IPS-11a (cell line): ENCODE data around the gene MMP21.

Source experiments
- H3K4me3 ChIP-seq: one replicate; pipeline ENCODE4 v1.5.1; 2013; ENCODE audit warnings: low read depth, low read length, control low read depth

MMP21 gene

DNA sequence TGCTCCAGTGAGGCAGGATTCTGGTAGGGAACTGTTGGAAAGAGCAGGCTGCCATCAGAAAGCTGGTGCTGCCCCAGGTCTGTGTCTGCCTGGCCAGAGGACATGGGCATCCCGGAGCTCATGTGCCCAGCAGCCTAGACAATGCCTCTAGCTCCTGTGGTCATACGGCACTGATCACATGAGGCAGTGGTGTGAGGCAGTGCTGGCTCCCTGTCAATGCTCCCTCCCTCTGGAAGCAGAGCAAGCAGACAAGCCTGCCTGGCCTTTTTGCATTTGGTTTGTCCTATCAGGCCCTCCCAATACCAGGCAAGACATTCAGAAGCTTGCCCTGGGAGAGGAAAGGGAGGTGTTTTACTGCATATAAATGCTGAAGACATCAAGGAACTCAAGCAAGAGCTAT, 19.5 kb upstream of the MMP21 start:
- no peak overlapping the region for H3K4me3 ChIP-seq

DNA sequence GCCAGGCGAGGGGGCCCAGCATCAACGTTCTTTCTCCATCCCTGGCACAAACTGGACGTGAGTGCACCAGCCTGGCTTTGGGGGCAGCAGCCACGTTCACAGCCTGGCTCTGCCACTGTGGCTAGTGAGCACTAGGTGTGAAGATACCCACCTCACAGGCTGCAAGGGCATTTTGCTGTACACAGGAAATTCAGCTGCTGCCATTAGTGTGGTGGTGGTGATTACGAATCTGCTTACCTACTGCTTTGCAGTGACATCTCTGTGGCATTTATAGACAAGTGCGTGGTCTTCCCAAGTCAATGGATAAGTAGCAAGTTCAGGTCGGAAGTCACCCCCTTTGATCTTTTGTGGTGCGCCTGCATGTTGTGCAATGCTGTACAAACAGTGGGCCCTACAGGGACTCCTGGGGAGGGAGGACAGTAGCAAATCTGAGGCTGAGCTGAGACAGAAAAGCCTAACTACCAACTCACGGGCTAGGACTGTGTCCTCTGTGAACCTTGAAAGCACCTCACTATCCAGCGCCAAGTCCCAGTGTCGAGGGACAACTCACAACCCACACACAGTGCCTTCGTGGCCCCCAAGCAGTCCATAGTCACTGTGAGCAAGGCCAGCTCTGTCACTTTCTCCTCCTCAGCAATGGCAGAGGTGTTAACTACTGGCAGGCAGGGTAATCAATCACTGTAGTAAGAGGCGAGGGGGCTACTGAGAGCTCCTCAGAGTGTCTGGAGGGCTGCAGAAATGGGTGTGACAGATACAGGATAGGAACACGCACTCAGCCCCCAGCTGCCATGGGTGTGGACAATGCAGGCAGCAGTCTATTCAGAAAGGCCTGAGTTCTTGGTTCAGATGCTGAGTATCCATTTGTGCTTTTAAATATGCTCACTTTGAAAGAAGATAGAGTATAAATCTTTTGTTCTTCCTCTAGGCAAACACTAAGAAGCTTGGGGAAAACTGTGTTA, 17.0 kb upstream of the MMP21 start:
- H3K4me3 ChIP-seq: no peak overlapping the region

DNA sequence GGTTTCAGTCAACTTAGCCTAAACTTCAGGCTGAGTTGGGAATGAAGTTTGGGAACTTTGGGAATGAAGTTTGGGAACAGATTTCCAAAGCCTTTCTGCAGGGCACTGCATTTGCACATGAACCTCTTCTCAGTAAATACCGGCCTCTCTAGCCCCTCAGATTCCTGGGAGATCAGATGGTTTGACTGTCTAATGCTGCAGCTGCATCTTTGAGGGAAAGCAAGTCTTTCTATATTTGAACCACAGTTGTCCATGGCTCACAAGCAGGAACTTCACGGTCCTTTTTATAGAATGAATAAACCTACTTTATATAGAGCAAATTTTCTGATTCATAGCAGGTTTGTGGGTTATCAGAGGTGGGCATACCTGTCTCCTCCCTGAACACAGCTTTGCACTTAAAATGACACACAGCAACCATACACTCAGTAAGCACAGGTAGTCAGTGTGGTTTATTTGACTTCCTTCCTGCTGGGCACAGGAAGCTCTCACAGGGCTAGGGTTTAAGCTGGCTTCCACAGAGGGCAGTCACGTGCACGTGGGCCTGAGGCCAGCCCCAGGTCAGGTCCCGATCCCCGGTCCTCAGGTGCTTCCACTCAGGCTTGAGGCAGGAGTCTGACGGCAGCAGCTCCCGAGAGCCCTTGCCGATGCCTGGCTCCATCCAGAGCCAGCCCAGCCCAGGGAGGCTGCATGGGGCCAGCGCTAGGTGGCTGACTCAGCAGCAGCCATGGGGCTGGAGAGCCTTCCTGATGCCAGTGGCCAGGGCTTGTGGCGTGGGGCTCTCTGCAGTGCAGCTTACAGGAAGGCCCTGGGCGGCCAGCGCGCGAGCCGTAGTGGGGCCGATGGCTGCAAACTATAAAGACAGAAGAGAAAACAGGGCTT, 12.8 kb upstream of the MMP21 start:
- no peak overlapping the region for H3K4me3 ChIP-seq

DNA sequence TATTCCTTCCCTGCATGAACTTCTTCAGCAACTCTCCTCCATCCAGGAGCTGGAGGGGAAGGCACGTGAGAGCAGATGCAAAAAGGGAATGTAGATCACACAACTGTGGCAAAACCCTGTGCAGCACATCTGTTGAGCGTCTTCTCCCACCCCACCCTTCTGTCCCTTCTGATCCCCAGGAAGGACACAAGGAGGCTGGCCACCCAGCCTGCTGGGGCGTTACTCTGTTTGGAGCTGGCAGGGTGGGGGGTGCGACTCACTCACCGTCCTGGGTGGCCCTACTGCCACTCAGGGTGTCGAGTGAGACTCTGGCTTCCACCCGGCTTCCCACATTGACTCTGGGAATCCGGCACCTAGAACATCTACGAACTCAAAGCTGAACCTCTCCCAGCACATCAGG, 10.2 kb upstream of the MMP21 start:
- H3K4me3 ChIP-seq: no peak overlapping the region

DNA sequence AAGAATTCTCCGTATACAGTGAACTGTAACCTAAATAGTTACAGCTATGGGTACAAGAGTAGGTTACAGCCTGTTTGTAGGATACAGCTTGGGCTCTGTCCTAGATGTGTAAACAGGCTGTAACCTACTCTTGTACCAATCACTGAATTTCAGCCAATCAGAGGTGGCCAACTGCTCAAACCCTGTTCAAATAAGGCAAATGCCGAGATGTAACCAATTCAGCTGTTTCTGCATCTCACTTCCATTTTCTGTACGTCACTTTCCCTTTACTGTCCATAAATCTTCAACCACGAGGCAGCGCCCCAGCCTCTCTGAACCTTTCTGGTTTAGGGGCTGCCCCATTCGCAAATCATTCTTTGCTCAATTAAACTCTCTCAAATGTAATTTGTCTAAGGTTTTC, 8.3 kb upstream of the MMP21 start:
- H3K4me3 ChIP-seq: no peak overlapping the region

DNA sequence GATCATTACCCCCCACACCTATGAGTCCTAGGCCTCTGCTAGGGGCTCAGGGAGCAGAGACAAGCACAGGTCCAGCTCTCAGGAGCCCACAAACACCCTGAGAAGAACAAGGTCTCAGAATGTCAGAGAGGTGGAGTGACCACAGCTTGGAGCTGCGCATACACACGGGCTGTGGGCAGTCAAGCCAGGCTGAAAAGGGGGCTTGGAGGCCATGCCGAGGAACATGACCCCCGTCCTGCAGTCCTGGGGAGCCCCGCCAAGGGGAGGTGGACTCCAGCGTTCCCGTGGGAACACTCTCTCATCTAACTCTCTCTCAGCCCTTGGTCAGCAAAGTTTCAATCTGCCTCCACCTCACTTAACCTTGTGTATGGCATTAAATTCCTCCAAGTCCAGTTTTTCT, 7.8 kb upstream of the MMP21 start:
- H3K4me3 ChIP-seq: no peak overlapping the region

DNA sequence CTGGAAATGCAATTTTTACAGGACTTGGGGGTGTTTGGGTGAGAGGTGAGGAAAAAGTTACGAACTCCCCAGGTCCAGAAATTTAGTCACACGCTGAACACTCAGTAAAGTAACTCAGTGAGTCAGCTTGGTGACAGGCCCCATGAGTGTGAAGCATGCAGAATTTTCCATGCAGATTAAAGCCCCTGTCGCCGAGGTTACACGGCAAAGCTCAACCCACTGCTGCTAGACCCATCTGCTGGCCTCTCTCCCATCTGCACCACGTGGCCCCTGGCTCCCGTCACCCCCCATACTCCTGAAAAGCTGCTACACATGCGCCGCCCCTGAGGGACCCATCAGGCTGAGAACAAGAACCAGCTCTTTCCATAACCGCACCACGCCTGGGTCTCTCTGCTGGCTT, 7.0 kb upstream of the MMP21 start:
- H3K4me3 ChIP-seq: no peak overlapping the region

DNA sequence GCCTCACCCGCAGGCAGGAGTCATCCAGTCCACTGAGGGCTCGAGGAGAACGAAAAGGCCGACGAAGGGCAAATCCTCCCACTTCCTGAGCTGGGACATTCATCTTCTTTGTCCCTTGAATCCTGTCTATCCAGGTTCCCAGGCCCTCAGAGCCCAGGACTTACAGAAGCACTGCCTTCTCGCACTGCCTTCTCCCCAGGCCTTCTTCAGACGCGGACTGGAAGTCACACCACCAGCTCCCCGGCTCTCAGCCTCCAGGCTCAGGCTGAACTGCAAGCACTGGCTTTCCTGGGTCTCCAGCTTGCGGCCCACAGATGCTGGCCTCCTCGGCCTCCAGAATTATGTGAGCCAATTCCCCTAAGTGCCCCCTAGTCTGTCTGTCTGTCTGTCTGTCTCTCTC, 6.4 kb upstream of the MMP21 start:
- no peak overlapping the region for H3K4me3 ChIP-seq

DNA sequence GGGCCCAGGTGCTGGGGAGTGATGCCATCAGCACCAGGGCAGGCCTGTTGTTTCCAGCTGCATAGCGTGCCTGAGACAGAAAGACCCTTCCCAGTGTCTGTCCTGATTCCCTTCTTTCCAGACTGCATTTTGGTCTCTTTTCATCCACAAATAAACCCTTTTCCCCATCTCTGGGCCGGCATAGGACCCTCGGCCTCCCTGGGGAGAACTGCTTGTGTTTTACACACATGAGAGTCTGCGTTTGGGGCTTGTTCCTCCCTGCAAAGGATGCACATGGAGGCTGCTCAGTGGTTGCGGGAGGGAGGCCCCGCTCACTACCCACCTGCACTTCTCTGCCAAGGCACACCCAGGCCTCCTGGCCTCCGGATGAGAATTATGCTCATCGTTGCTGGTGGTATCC, 5.8 kb upstream of the MMP21 start:
- H3K4me3 ChIP-seq: no peak overlapping the region

DNA sequence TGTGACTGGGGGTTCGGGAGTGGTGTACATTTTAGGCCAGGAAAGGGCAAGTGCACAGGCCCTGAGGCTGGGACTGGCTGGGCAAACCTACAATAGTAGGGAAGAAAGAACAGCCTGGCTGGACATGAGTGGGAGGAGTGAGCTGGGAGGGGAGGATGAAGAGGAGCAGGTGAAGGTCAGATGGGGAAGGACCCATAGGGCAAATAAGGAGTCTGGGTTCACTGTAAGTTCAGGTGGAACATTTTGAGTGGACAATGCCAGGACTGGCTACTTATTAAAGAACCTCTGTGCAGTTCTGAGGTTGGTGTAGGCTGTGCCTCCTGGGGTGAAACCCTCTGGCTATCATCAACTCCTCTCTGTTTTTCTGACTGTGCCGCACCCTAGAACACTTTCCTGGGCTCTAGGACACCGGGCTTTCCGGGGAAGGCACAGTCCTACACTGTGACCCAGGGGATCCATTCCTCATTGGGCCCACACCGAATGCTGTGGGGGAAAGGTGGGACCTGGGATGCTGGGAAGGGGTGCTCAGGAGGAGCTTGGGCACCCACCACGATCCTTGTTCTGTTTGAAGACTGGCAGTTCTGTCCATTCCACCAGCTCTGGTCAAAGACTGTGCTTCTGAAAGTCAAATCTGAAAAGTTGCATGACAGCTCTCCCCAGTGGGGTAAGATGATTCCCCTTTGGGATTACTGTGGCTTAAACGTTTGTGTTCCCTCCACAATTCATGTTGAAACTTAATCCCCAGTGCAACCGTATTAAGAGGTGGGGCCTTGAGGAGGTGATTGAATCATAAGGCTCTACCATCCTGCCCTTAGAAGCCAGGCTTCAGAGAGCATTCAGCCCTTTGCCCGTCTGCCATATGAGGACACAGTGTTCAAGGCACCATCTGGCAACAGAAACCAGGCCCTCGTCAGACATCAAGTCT, 4.0 kb upstream of the MMP21 start:
- H3K4me3 ChIP-seq: no peak overlapping the region

DNA sequence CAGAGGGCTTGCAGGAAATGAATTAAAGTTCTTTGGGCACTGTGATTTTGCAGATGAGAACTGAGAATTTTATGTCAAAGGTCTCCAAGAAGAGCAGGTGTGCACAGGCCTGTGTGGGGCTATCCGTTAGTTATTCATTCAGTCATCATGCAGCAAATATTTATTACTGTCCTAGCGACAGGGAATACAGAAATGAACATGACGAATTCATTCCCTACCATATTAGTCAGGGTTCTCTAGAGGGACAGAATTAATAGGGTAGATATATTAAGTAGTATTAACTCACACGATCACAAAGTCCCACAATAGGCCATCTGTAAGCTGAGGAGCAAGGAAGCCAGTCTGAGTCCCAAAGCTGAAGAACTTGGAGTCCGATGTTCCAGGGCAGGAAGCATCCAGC, 2.9 kb upstream of the MMP21 start:
- no peak overlapping the region for H3K4me3 ChIP-seq

DNA sequence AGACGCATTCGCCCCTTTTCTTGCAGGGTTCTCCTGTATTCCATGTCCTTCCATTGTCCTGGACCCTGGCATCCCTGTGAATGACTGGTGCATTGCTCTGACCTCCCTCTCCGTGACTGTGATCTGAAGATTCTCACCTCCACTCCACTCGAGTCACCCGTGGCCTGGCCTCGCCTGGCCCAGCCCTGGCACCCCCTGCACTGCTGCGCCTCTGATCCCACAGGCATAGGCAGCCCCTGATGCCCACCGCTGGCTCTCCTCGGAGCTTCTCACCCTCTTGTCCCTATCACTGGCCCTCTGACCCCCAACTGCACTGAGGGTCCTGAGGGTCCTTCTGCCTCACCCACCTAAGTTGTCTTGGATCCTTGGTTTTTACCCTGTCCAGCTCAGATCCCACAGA, 2.2 kb upstream of the MMP21 start:
- H3K4me3 ChIP-seq: no peak overlapping the region

DNA sequence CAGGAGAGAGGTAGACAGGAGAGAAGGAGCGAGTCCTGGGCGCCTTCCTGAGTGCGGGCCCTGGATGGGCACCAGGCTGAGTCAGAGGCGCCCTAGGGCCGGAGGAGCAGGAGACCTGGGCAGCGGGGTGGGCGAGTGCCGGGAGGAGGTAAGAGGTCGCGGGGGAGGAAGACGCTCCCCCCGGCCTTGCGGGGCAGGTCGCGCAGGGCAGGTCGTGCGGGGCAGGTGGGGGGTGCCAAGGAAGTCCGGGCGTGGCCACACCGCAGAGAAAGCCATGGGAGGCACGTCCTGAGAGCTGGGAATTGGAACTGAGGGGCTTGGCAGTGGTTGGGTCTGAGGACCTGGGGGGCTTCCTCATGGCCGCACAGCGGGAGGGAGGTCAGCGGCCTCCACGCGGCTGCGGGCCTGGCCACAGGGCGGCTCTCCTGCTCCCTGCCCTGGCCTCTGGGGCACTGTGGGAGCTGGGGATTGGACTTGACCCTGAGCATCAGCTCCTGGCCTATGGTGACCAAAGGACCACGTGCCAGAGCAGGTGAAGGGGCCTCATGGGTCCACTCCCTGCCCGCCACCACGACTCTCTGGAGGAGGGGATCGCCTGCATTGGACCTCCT, 935 bp downstream of the MMP21 start:
- H3K4me3 ChIP-seq: no peak overlapping the region

DNA sequence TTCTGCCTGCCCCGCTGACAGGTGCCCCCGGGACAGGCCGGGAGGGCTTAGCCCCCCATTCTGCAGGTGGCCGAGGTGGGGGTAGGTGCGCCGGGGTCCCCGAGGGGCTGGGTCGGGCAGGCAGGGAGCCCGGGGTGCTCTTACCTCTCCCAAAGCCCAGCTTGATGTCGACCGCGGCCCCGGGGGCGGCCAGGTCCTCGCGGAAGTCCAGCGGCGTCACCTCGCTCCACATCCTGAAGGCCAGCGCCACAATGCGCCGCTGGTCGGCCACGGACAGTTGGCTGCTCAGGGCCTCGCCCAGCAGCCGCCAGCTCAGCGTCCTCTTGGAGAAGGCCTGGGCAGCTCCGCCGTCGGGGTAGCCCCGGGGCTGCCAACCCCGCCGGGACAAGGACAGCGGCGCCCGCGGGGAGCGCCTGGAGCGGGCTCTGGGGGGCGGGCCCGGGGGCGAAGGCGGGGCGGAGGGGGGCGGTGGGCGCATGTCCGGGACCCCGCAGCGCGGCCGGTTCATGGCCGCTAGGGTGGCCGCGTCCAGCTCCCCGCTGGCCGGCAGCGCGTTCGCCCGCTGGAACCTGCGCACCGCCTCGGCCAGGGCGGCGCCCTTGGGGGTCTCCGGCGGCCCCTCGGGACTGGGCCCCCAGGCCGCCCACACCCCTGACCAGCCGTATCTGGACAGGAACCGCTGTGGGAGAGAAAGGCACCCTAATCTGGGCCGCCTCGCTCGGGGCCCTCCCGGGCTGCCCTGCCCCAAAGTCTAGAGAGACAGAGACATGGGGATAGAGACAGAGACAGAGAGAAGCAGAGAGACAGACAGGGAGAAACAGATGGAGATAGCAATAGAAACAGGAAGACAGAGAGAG, 1.7 kb downstream of the MMP21 start:
- no peak overlapping the region for H3K4me3 ChIP-seq

DNA sequence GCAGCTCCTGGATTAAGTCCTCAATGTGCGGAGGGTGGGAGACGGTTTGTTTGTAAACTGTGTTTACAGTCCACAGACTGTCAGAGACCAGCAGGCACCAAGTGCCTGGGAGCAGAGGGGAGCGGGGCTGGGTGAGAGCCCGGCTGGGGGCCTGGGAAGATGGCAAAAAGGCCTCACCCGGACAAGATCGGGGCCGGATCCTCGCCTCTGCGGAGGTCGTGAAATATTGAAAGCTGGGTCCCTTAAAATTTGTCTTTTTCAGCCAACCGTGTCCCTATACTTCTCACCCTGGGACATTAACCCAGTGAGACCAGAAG, 2.8 kb downstream of the MMP21 start:
- H3K4me3 ChIP-seq: no peak overlapping the region

DNA sequence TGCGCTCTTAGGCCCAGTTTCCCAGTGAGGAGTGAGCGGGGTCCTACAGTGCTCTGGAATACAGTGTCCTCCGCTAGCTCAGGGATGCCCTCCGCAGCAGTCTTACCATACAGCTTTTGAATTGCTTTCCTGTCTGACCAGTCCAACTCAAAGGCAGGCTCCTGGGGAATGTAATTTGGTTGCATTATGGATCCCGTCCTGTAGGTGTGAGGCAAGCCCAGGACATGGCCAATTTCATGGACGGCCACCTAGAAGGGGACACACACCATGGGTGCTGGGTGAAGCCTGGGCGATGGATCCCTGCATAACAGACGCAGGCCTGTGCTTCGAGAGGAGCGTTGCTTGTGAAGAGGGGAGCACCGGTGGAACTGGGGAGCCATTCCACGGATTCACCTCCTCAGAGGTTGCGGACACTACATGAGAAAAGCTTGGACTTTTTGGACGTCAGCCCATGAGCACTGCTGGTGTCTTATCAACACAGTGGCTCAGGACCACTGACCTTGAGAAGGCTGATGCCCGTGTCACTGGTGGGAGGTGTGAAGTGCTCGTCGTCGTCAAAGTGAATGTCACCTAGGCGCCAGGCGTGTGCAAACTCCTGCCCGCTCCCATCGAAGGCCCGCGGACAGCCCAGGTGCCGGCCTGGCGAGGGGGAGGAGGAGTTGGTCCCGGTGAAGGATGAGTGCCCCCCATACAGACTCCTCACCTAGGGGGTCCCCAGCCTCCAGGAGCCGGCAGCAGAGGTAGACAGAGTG, 3.3 kb downstream of the MMP21 start:
- no peak overlapping the region for H3K4me3 ChIP-seq

DNA sequence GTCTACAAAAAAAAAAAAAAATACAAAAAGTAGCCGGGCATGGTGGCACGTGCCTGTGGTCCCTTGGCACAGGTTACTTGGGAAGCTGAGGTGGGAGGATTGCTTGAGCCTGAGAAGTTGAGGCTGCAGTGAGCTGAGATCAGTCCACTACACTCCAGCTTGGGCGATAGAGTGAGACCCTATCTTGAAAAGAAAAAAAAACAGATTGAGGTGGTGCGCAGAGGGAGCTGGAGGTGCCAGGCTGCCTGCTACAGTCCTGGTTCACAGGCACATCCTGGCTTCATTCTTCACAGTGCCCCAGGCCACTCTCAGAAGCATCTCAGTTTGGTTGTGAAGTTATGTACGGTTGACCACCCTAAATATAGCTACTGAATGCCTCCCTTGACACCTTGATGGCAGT, 4.8 kb downstream of the MMP21 start:
- H3K4me3 ChIP-seq: no peak overlapping the region

DNA sequence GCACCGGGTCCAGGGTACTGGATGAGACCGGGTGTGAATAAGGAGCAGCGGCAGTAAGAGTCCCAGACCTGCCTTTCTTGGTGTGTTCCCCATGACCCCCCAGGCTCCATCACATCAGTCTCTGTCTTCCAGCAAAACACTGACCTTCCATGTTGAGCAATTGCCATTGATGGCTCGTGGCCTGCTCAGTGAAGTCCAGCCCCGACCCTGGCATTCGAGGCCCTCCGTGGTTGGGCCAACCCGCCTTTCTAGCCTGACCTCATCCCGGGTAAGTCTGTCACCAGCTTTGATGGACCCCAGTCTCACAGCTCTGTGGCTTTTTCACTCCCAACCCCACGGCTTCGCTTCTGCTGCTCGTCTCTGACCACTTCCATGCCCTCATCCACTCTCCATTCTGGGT, 6.4 kb downstream of the MMP21 start:
- H3K4me3 ChIP-seq: no peak overlapping the region

DNA sequence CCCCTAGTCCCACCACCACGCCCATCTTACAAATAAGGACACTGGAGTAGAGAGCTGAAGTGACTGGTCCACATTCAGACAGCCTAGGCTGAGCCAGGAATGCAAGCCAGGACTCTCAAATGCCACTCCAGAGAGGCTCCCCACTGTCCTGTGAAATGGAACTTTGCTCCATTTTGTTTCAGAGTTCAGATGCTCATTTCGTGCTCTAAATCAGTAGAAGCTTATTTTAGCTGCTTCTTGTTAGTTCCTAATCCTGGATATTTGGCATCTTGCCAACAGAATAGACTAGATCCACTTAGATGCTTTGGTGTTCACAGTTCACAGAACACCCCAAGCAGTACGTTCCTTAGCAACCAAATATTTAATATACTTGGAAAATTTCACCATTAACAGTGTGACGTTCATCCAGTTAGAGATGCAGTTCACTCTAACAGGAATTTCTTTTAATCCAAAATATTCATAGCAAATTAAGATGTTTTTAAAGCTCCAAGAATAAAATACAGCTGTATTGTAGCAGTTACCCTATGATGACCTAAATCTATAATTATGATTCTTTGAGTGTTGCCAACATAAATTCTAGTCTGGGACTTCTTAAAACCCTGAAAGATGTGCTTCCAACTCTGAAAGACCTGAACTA, 7.3 kb downstream of the MMP21 start:
- no peak overlapping the region for H3K4me3 ChIP-seq
